Lung (tissue), 12 donors: ENCODE measurements around the gene PXDN. TPM values are rescaled to one million over a fixed set of nuclear protein-coding genes. Genes with fewer than 3 reads are reported as not detected.

Experiments used
- ATAC-seq: fragments of 200-7000 bp; cut with Tn5 transposase; one replicate; pipeline ENCODE4 v1.9.1; 2020; ENCODE audit warnings: moderate number of reproducible peaks; ENCODE audit not compliant: insufficient read depth, low FRiP score
- DNase-seq, 3 donors: peaks; one replicate each; pipeline ENCODE4 v3.0.0-alpha.2; 2013 to 2017
- H3K27ac ChIP-seq, 2 donors: one replicate each; pipeline ENCODE4 v1.5.1; 2013; ENCODE audit warnings: mild to moderate bottlenecking in 2 of 2, moderate library complexity in 2 of 2, control low read depth in 1 of 2, inconsistent platforms in 1 of 2, low read depth in 1 of 2, low read length in 1 of 2
- H3K27me3 ChIP-seq, 3 donors: one replicate each; pipeline ENCODE4 v1.5.1; 2013; ENCODE audit warnings: low read length in 2 of 3; ENCODE audit not compliant: control insufficient read depth in 3 of 3, insufficient read depth in 3 of 3
- H3K36me3 ChIP-seq, 4 donors: one replicate each; pipeline ENCODE4 v1.5.1; 2013; ENCODE audit warnings: low read length in 4 of 4, mild to moderate bottlenecking in 1 of 4, moderate library complexity in 1 of 4; ENCODE audit not compliant: control insufficient read depth in 4 of 4, insufficient read depth in 4 of 4
- H3K4me1 ChIP-seq, 5 donors: one replicate each; pipeline ENCODE4 v1.5.1; 2013; ENCODE audit warnings: low read length in 5 of 5, mild to moderate bottlenecking in 2 of 5, moderate library complexity in 1 of 5; ENCODE audit not compliant: control insufficient read depth in 5 of 5, insufficient read depth in 5 of 5
- H3K4me3 ChIP-seq: one replicate; pipeline ENCODE4 v1.5.1; 2013; ENCODE audit warnings: mild to moderate bottlenecking, control low read depth, moderate library complexity
- H3K9ac ChIP-seq, 2 donors: one replicate each; pipeline ENCODE4 v1.5.1; 2013; ENCODE audit warnings: low read length in 2 of 2, control low read depth in 1 of 2; ENCODE audit not compliant: insufficient read depth in 1 of 2
- H3K9me3 ChIP-seq, 4 donors: one replicate each; pipeline ENCODE4 v1.5.1; 2013; ENCODE audit warnings: low read length in 3 of 4, mild to moderate bottlenecking in 1 of 4, moderate library complexity in 1 of 4; ENCODE audit not compliant: control insufficient read depth in 4 of 4, insufficient read depth in 3 of 4
- CTCF ChIP-seq: IDR thresholded peaks from 2 replicates; pipeline ENCODE4 v1.5.1; 2012; ENCODE audit warnings: mild to moderate bottlenecking; ENCODE audit errors: control extremely low read depth, extremely low read depth
- WGBS, 2 donors: extraction: QIAGEN DNeasy Blood & Tissue Kit; methylation state at CpG; one replicate each; pipeline ENCODE4 v1.1.7; 2013; 5-methylcytosine and 5-hydroxymethylcytosine counted together
- polyA plus RNA-seq, 2 donors: library from polyadenylated mRNA; stranded (reverse); fragments of 200-250 nt; gene quantifications; one replicate each; pipeline ENCODE4 v1.2.1, GENCODE V29; 2013
- total RNA-seq, 2 donors: library from RNA; depleted of rRNA in 1 of 2; stranded (reverse); fragments of >200 nt in 1 of 2; gene quantifications; one replicate each; pipeline ENCODE4 v1.2.1, GENCODE V29; 2014 to 2021
- donor health status: control.
- donor health status: control.
- donor health status: Bipolar disorder and iron deficiency.
- donor health status: healthy.
- donor health status: DM: yes; HTN: yes; CAD: no.

The PXDN gene
- total and polyA plus RNA-seq, 4 donors, result 10.6 to 198 (median 45.1) TPM

GRCh38 chr2:1633092-1633671 lies 111.1 kb downstream of the PXDN start:
- Histone ChIP-seq H3K4me1 (peaks cover 0 to 15% (median 1%) of the 10 kb centered on the region in 5 donors), H3K4me3 (no peak overlapping the region), H3K9ac (no peak overlapping the region), H3K36me3 (peaks cover 3 to 64% (median 36%) of the 10 kb centered on the region in 4 donors), H3K9me3 (no peaks in the 10 kb centered on the region), H3K27me3 (no peaks in the 10 kb centered on the region), H3K27ac (no peak overlapping the region)
- DNase-seq (no peak), ATAC-seq (no peak)
- no peak for TF ChIP-seq CTCF
- WGBS, 2 donors, result 90 to 93% methylated on average over 17 of the region's 17 CpGs

GRCh38 chr2:1632510-1632909 lies 111.8 kb downstream of the PXDN start:
- no peak overlapping the region for H3K4me3 ChIP-seq
- peaks cover 3 to 59% (median 33%) of the 10 kb centered on the region in 4 donors for H3K36me3 ChIP-seq
- ATAC-seq (no peak), DNase-seq (no peak)
- H3K4me1 ChIP-seq, result peaks cover 0 to 15% (median 4%) of the 10 kb centered on the region in 5 donors
- H3K9ac ChIP-seq, result no peak overlapping the region
- no peak overlapping the region for H3K27ac ChIP-seq
- WGBS, 2 donors, result 89 to 93% methylated on average over 13 of the region's 13 CpGs
- no peaks in the 10 kb centered on the region for H3K27me3 ChIP-seq
- H3K9me3 ChIP-seq, result no peaks in the 10 kb centered on the region
- no peak for TF ChIP-seq CTCF

GRCh38 chr2:1632002-1632348 lies 112.3 kb downstream of the PXDN start:
- no peak overlapping the region for H3K27ac ChIP-seq

More at GRCh38 chr2:1632002-1632348, 112.3 kb downstream of the PXDN start:
- no peaks in the 10 kb centered on the region for H3K27me3 ChIP-seq
- H3K4me3 ChIP-seq, result no peak overlapping the region
- H3K9me3 ChIP-seq, result no peaks in the 10 kb centered on the region
- peaks cover 3 to 59% (median 31%) of the 10 kb centered on the region in 4 donors for H3K36me3 ChIP-seq
- H3K4me1 ChIP-seq, result peaks cover 0 to 15% (median 7%) of the 10 kb centered on the region in 5 donors
- DNase-seq (no peak), ATAC-seq (no peak)
- no peak for TF ChIP-seq CTCF
- 76 to 84% methylated on average over 7 of the region's 7 CpGs for WGBS, 2 donors
- no peak overlapping the region for H3K9ac ChIP-seq
